ENCODE measurements around the gene CHN2. TPM values are rescaled to one million over a fixed set of nuclear protein-coding genes. Genes with fewer than 3 reads are reported as not detected.

CHN2 gene
- polyA plus RNA-seq, 2 of the 4 experiments (the other 2 are of a cell fraction), result 0.06 TPM; not detected in 1

DNA sequence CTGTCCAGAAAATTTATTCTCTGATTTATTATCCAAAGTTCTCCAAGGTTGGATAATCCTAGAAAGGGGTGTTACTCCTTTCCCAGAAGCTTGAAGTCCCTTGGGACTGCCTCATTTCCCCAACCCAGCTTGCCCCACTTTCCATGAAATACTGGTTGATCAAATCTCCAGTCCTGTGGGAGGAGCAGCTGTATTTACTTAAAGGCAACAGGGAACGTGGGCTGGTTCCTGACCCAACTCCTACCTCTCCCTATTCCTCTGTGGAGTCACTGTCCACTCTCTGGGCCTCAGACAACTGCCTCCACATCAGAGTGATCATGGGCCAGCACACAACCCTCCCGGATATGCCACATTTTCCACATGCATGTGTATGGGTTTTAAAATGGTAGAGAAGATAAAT lies 202.8 kb downstream of the CHN2 start:
- ATAC-seq, result no peak
- DNase-seq (ENCODE audit: low read depth in 1 of 2, low spot score in 1 of 2), result no peak
- POLR2A ChIA-PET, result no interaction called here
- Histone ChIP-seq H3K4me3 (no peak overlapping the region), H3K4me1 (no peaks in the 10 kb centered on the region), H3K9me3 (no peaks in the 10 kb centered on the region), H3K27ac (no peak overlapping the region), H3K4me2 (no peak overlapping the region)
- WGBS (ENCODE audit: missing lambda C conversion rate), result 46% methylated on average over 2 of the region's 2 CpGs
- CTCF ChIA-PET, result interaction anchor here (0.7 to 2.7 kb wide), 4 partner anchors 12 to 476 kb away, joined by 3 to 12 read pairs (median 6); no protein-coding TSS in a partner anchor
- no peak for FAIRE-seq
- TF ChIP-seq HOXB5 (CRISPR knock-in tag; IDR thresholded peaks at IDR 0.05), result no peak
- no peak for TF ChIP-seq FOSL2 (IDR thresholded peaks at IDR 0.05)
- TF ChIP-seq FOSL2 (CRISPR knock-in tag; IDR thresholded peaks at IDR 0.05), result no peak
- no peak for TF ChIP-seq MAFK (IDR thresholded peaks at IDR 0.05; ENCODE audit: partially characterized antibody)
- no peak for TF ChIP-seq EP300 (IDR thresholded peaks at IDR 0.05)
- TF ChIP-seq USF2 (IDR thresholded peaks at IDR 0.05), result no peak
- no peak for TF ChIP-seq HOXB13 (CRISPR knock-in tag; IDR thresholded peaks at IDR 0.05; ENCODE audit: low read depth)
- no peak for TF ChIP-seq HOXA7 (CRISPR knock-in tag; IDR thresholded peaks at IDR 0.05)
- no peak for TF ChIP-seq CBX8 (IDR thresholded peaks at IDR 0.05)
- TF ChIP-seq BCL3 (IDR thresholded peaks at IDR 0.05), result no peak
- no peak for TF ChIP-seq HEYL (CRISPR knock-in tag; IDR thresholded peaks at IDR 0.05)
- no peak for TF ChIP-seq HMGXB4 (CRISPR knock-in tag; IDR thresholded peaks at IDR 0.05; ENCODE audit: borderline replicate concordance)
- no peak for TF ChIP-seq TFCP2L1 (CRISPR knock-in tag; IDR thresholded peaks at IDR 0.05)
- no peak for TF ChIP-seq RCOR1 (IDR thresholded peaks at IDR 0.05; ENCODE audit: low read depth, low read length)
- TF ChIP-seq CHD2 (IDR thresholded peaks at IDR 0.05; ENCODE audit: low read length, partially characterized antibody), result no peak
- TF ChIP-seq SMC3 (IDR thresholded peaks at IDR 0.05), result no peak
- TF ChIP-seq ESRRA (IDR thresholded peaks at IDR 0.05; ENCODE audit: borderline replicate concordance, low read length), result no peak
- TF ChIP-seq ZSCAN20 (CRISPR knock-in tag; IDR thresholded peaks at IDR 0.05), result no peak
- no peak for TF ChIP-seq GATA3 (IDR thresholded peaks at IDR 0.05; ENCODE audit: borderline replicate concordance)
- TF ChIP-seq MYC (IDR thresholded peaks at IDR 0.05; ENCODE audit: borderline replicate concordance, low read length), result no peak
- TF ChIP-seq MAZ (IDR thresholded peaks at IDR 0.05; ENCODE audit: borderline replicate concordance, low read depth, low read length), result no peak

- Histone ChIP-seq H3K27ac (no peak overlapping the region), H3K4me3 (no peak overlapping the region), H3K4me1 (no peaks in the 10 kb centered on the region), H3K9me3 (no peaks in the 10 kb centered on the region), H3K4me2 (no peak overlapping the region)
- ATAC-seq (no peak), FAIRE-seq (no peak), DNase-seq (ENCODE audit: low read depth in 1 of 2, low spot score in 1 of 2) (no peak)
- ChIA-PET CTCF (interaction anchor here (0.7 to 2.5 kb wide), 3 partner anchors 11 to 471 kb away, joined by 3 to 12 read pairs (median 4); no protein-coding TSS in a partner anchor), POLR2A (no interaction called here)
- 30% methylated on average over 4 of the region's 4 CpGs for WGBS (ENCODE audit: missing lambda C conversion rate)
- no peak for TF ChIP-seq NFE2L2 (conservative IDR thresholded peaks at IDR 0.05; ENCODE audit: low read length)
- no peak for TF ChIP-seq BHLHE40 (IDR thresholded peaks at IDR 0.05; ENCODE audit: low read depth, low read length)
- TF ChIP-seq RNF2 (IDR thresholded peaks at IDR 0.05; ENCODE audit: borderline replicate concordance, low read depth), result no peak
- TF ChIP-seq RARB (CRISPR knock-in tag; IDR thresholded peaks at IDR 0.05), result no peak
- TF ChIP-seq ESRRA (IDR thresholded peaks at IDR 0.05; ENCODE audit: borderline replicate concordance, low read length), result no peak
- TF ChIP-seq REST (IDR thresholded peaks at IDR 0.05), result no peak
- TF ChIP-seq, protein P1, sequence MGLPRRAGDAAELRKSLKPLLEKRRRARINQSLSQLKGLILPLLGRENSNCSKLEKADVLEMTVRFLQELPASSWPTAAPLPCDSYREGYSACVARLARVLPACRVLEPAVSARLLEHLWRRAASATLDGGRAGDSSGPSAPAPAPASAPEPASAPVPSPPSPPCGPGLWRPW (IDR thresholded peaks at IDR 0.05), result no peak
- TF ChIP-seq POLR2A (IDR thresholded peaks at IDR 0.05; ENCODE audit: low read length), result no peak
- TF ChIP-seq TP53 (CRISPR knock-in tag; IDR thresholded peaks at IDR 0.05), result no peak
- no peak for TF ChIP-seq ZNF302 (CRISPR knock-in tag; IDR thresholded peaks at IDR 0.05)
- TF ChIP-seq HEYL (CRISPR knock-in tag; IDR thresholded peaks at IDR 0.05), result no peak
- TF ChIP-seq MAX (IDR thresholded peaks at IDR 0.05), result no peak
These were observed 203.4 kb downstream of the CHN2 start for GRCh38 chr7:29398011-29398410.

Data from A549 (cell line).